Caco-2 (cell line): ENCODE data around the gene NXNL1. TPM values are rescaled to one million over a fixed set of nuclear protein-coding genes. Genes with fewer than 3 reads are reported as not detected.

Experiments
- BruUV-seq: library from RNA; stranded (reverse); fragments of 400-500 nt; replicated peaks from 2 replicates; lab custom pipeline; 2021; lab: Mats Ljungman, UMichigan
- CTCF ChIA-PET: fragments of 300-600 bp; sonication (Branson Sonifier 250); formaldehyde crosslinking; loops from one replicate; lab custom pipeline; 2022; ENCODE audit warnings: antibody characterized with exemption; lab: Charles Lee
- POLR2A ChIA-PET: fragments of 300-600 bp; sonication (Branson Sonifier 250); formaldehyde crosslinking; loops from one replicate; lab custom pipeline; 2022; ENCODE audit warnings: antibody characterized with exemption; lab: Charles Lee
- DNase-seq, 2 experiments: peaks; one replicate each; pipeline versions ENCODE4 v3.0.0 to v3.0.0-alpha.2; 2020 to 2022
- H3K27me3 ChIP-seq: replicated peaks from 2 replicates; pipeline ENCODE4 v1.6.0; 2011; ENCODE audit warnings: low read length; ENCODE audit not compliant: control insufficient read depth, insufficient read depth
- H3K36me3 ChIP-seq: 2 replicates; pipeline ENCODE4 v1.5.1; 2011; ENCODE audit warnings: low read length; ENCODE audit not compliant: control insufficient read depth, insufficient read depth
- H3K4me1 ChIP-seq: fragments of 250-450 bp; sonication (Bioruptor Pico); 2 replicates; pipeline ENCODE4 v1.5.1; 2020; ENCODE audit warnings: mild to moderate bottlenecking
- H3K4me3 ChIP-seq: 2 replicates; pipeline ENCODE4 v1.5.1; 2011; ENCODE audit warnings: low read depth, mild to moderate bottlenecking, control low read depth, low read length
- H3K9me3 ChIP-seq: fragments of 250-450 bp; sonication (Bioruptor Pico); 2 replicates; pipeline ENCODE4 v1.5.1; 2020; ENCODE audit warnings: mild to moderate bottlenecking, moderate library complexity
- H3K27ac Mint-ChIP-seq: one replicate; pipeline ENCODE4 v1.8.0; 2022; ENCODE audit warnings: mixed read lengths; ENCODE audit not compliant: unreplicated experiment
- H3K27me3 Mint-ChIP-seq: one replicate; pipeline ENCODE4 v1.8.0; 2022; ENCODE audit warnings: mixed read lengths; ENCODE audit not compliant: insufficient read depth, unreplicated experiment
- H3K36me3 Mint-ChIP-seq: one replicate; pipeline ENCODE4 v1.8.0; 2022; ENCODE audit warnings: mild to moderate bottlenecking, mixed read lengths; ENCODE audit not compliant: insufficient read depth, unreplicated experiment
- H3K4me1 Mint-ChIP-seq: one replicate; pipeline ENCODE4 v1.8.0; 2022; ENCODE audit warnings: low read depth, mixed read lengths; ENCODE audit not compliant: unreplicated experiment
- H3K4me3 Mint-ChIP-seq: one replicate; pipeline ENCODE4 v1.8.0; 2022; ENCODE audit warnings: mild to moderate bottlenecking, moderate library complexity, mixed read lengths; ENCODE audit not compliant: unreplicated experiment
- H3K9me3 Mint-ChIP-seq: one replicate; pipeline ENCODE4 v1.8.0; 2022; ENCODE audit warnings: mixed read lengths; ENCODE audit not compliant: unreplicated experiment
- intact Hi-C: fragments of 100-400 bp; cut with micrococcal nuclease; formaldehyde crosslinking; loops from one replicate; pipeline ENCODE4 v1.10.0; 2022; ENCODE audit not compliant: unreplicated experiment
- total RNA-seq: library from RNA; stranded (reverse); gene quantifications from 2 replicates; pipeline ENCODE4 v1.2.3, GENCODE V29; 2022
- TF ChIP-seq, protein P1 (sequence below), 2 experiments: fragments of 200-600 bp in 1 of 2; IDR thresholded peaks; 1 replicate in 1 of 2; 2 replicates in 1 of 2; pipeline versions ENCODE4 v1.5.1 to v1.8.0; 2011 to 2022; ENCODE audit warnings: antibody characterized with exemption in 1 of 2, control low read depth in 1 of 2, inconsistent platforms in 1 of 2, low read depth in 1 of 2, low read length in 1 of 2, mild to moderate bottlenecking in 1 of 2, moderate library complexity in 1 of 2; ENCODE audit not compliant: insufficient read depth in 1 of 2, severe bottlenecking in 1 of 2, unreplicated experiment in 1 of 2

Gene NXNL1
- total RNA-seq, 1 experiment from 2014 or later: not detected

DNA sequence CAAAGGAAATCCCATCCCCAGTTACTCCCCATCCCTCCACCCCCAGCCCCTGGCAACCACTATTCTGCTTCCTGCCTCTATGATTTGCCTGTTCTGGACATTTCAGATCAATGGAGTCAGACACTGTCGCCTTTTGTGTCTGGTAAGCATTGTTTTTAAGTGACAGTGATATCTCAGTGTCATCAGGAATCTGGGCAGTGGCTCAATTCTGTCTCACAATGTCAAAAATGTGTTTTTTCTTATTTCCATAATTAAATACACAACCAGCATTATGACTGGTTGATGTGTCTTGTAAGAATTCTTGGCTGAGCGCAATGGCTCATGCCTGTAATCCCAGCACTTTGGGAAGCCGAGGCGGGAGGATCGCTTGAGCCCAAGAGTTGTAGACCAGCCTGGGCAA lies 30.6 kb upstream of the NXNL1 start:
- Mint-ChIP-seq H3K27ac (no peak overlapping the region), H3K4me3 (no peak overlapping the region), H3K27me3 (no peaks in the 10 kb centered on the region), H3K36me3 (no peaks in the 10 kb centered on the region), H3K9me3 (no peaks in the 10 kb centered on the region), H3K4me1 (peaks cover 6% of the 10 kb centered on the region)
- TF ChIP-seq, protein P1, sequence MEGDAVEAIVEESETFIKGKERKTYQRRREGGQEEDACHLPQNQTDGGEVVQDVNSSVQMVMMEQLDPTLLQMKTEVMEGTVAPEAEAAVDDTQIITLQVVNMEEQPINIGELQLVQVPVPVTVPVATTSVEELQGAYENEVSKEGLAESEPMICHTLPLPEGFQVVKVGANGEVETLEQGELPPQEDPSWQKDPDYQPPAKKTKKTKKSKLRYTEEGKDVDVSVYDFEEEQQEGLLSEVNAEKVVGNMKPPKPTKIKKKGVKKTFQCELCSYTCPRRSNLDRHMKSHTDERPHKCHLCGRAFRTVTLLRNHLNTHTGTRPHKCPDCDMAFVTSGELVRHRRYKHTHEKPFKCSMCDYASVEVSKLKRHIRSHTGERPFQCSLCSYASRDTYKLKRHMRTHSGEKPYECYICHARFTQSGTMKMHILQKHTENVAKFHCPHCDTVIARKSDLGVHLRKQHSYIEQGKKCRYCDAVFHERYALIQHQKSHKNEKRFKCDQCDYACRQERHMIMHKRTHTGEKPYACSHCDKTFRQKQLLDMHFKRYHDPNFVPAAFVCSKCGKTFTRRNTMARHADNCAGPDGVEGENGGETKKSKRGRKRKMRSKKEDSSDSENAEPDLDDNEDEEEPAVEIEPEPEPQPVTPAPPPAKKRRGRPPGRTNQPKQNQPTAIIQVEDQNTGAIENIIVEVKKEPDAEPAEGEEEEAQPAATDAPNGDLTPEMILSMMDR (IDR thresholded peaks at IDR 0.05; ENCODE audit: insufficient read depth in 1 of 2, low read depth in 1 of 2, low read length in 1 of 2, severe bottlenecking in 1 of 2, unreplicated experiment in 1 of 2): no peak
- no peaks in the 10 kb centered on the region for H3K9me3 ChIP-seq
- no peak for DNase-seq
- ChIA-PET CTCF (no interaction called here), POLR2A (no interaction called here)
- no peaks in the 10 kb centered on the region for H3K4me1 ChIP-seq
- H3K4me3 ChIP-seq: no peak overlapping the region
- no TSS peak for BruUV-seq
- H3K27me3 ChIP-seq: no peaks in the 10 kb centered on the region
- intact Hi-C loops: no loop called here
- no peaks in the 10 kb centered on the region for H3K36me3 ChIP-seq

DNA sequence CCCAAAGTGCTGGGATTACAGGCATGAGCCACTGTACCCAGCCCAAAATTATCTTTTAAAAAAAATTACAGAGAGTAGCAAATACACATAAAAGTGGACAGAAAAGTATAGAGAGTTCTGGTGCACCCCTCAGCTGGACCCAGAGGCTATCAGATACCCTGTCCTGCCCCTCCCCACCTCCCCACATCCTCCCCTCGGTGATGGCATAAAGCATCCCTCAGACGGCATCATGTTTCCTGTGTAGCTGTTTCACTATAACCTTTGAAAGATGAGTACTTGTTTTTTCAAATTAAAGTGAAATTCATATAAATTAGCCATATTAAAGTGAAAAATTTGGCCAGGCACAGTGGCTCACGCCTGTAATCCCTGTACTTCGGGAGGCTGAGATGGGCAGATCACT lies 29.7 kb upstream of the NXNL1 start:
- Mint-ChIP-seq H3K4me1 (peaks cover 6% of the 10 kb centered on the region), H3K36me3 (no peaks in the 10 kb centered on the region), H3K27me3 (no peaks in the 10 kb centered on the region), H3K9me3 (no peaks in the 10 kb centered on the region), H3K27ac (no peak overlapping the region), H3K4me3 (no peak overlapping the region)
- intact Hi-C loops: no loop called here
- DNase-seq: no peak
- Histone ChIP-seq H3K36me3 (no peaks in the 10 kb centered on the region), H3K4me3 (no peak overlapping the region), H3K9me3 (no peaks in the 10 kb centered on the region), H3K27me3 (no peaks in the 10 kb centered on the region), H3K4me1 (no peaks in the 10 kb centered on the region)
- ChIA-PET CTCF (interaction anchor here (0.7 kb wide), 1 partner anchor 129 kb away, joined by 11 read pairs; no protein-coding TSS in a partner anchor), POLR2A (no interaction called here)
- TF ChIP-seq, protein P1 (IDR thresholded peaks at IDR 0.05; ENCODE audit: insufficient read depth in 1 of 2, low read depth in 1 of 2, low read length in 1 of 2, severe bottlenecking in 1 of 2, unreplicated experiment in 1 of 2): no peak
- no TSS peak for BruUV-seq

DNA sequence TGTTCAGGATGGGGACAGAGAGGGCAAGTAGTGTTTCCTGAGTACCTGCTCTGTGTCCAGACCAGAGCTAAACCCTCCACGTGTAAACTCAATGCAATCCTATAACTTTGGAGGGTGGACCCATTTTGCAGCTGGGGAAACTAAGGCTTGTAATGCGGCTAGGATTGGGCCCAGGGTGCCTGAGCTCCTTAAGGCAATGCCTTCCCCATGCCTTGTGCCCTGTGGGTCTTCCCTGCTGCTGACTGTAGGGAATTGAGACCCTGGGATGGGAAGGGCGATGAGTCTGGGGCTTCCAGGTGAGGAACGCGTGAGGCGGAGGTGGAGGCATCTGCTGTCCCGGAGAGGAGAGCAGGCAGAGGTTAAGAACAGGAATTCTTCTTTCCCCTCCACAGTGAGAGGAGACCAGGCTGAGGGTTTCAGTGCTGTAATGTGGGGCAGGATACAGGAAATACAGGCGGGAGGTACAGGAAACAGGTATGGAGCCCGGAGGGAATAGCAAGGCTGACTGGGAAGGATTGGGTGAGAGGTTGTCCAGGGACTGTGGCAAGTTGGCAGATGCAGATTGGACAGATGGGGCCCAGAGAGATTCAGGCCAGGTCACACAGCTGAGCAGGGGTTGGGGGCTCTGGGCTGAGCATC lies 28.8 kb upstream of the NXNL1 start:
- intact Hi-C loops: no loop called here
- H3K4me1 Mint-ChIP-seq: peaks cover 6% of the 10 kb centered on the region
- ChIA-PET POLR2A (no interaction called here), CTCF (no interaction called here)
- no peak overlapping the region for H3K27ac Mint-ChIP-seq
- no peaks in the 10 kb centered on the region for H3K9me3 ChIP-seq
- no peak overlapping the region for H3K4me3 ChIP-seq
- no peaks in the 10 kb centered on the region for H3K36me3 ChIP-seq
- peaks cover 3% of the 10 kb centered on the region for H3K36me3 Mint-ChIP-seq
- no TSS peak for BruUV-seq
- TF ChIP-seq, protein P1 (IDR thresholded peaks at IDR 0.05; ENCODE audit: insufficient read depth in 1 of 2, low read depth in 1 of 2, low read length in 1 of 2, severe bottlenecking in 1 of 2, unreplicated experiment in 1 of 2): no peak
- H3K9me3 Mint-ChIP-seq: no peaks in the 10 kb centered on the region
- no peak for DNase-seq
- no peaks in the 10 kb centered on the region for H3K27me3 Mint-ChIP-seq
- no peaks in the 10 kb centered on the region for H3K27me3 ChIP-seq
- H3K4me3 Mint-ChIP-seq: no peak overlapping the region
- H3K4me1 ChIP-seq: no peaks in the 10 kb centered on the region
